ENCODE measurements around the gene PEX11G. TPM values are rescaled to one million over a fixed set of nuclear protein-coding genes. Genes with fewer than 3 reads are reported as not detected.

The PEX11G gene
- total RNA-seq, 1 experiment from 2014 or later: 2.9 TPM

DNA sequence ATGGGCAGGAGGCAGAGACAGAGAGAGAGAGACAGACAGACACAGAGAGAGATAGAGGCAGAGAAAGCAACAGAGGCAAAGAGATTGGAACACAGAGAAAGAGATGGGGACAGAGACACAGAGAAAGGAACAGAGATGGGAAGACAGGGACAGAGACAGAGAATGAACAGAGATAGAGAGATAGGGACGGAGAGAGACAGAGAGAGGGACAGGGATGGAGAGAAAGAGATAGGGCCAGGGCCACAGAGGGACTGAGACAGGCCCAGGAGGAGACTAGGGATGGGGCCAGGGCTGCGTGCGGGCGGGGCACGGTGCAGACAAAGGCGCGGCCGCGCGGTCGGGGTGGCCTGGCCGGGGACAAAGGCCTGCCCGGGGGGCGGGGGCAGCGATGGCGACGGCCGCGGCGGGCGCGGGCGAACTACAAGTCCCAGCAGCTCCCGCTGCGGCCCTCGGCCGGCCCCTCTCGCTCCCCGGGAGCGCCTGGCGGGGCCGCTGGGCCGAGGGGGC, 26.9 kb upstream of the PEX11G start, which contains the start of gene ZNF358:
Gene ZNF358, plus strand, starts transcription at position 459 of the 507 bp plus-strand sequence. CDS start 3,140 bp downstream, outside the sequence.
- Histone ChIP-seq H3K9me3 (ENCODE audit: control insufficient read depth, insufficient read depth, low read depth, low read length) (no peaks in the 10 kb centered on the region), H3K27me3 (ENCODE audit: control insufficient read depth, insufficient read depth, low read length) (no peaks in the 10 kb centered on the region), H3K36me3 (ENCODE audit: control insufficient read depth, insufficient read depth, low read length) (no peaks in the 10 kb centered on the region), H3K4me3 (ENCODE audit: low read depth in 2 of 2, low read length in 2 of 2) (peak within 1 kb of the TSS; percentile 44 to 57), H3K4me1 (ENCODE audit: control insufficient read depth, insufficient read depth, low read length) (peaks cover 5% of the 10 kb centered on the region), H3K27ac (ENCODE audit: low read length) (peak within 1 kb of the TSS; percentile 84)
- no peak for TF ChIP-seq TCF7L2 (IDR thresholded peaks at IDR 0.05; ENCODE audit: low read depth, low read length)
- ChIA-PET CTCF (no interaction called here), POLR2A (no interaction called here)
- DNase-seq (ENCODE audit: low read depth, low spot score): no peak
- BruUV-seq (replicated peaks): no TSS peak
- peak; percentile 96 for ATAC-seq
- intact Hi-C loops (cut with micrococcal nuclease; ENCODE audit: unreplicated experiment): no loop called here
- in situ Hi-C loops (cut with HindIII; ENCODE audit: low pct_unique_long_range_greater_than_20kb, low sequenced_read_pairs): no loop called here

DNA sequence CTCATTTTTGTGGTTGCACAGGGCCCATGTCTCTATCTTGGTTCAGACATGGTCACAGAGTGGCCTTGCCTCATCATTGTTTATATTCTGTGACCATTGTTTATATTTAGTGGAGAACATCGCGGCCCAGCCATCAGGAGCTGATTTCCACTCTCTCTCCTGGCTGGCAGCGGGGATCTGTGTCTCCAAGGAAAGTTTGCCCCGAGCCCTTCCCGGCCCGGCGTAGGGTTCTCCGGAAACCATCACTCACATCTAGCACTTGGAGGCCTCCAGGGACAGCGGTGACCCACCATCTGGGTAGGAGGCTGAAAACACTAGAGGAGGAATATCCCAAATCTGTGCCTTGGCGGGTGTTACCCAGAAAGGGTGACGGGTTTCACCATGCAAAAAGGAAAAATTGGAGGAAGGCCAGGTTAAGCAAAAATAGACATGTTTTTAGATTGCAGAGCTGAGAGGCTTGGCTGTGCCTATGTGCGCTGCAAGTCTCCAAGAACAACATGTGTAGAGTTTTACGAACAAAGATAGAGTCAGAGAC, 26.3 kb upstream of the PEX11G start:
- ChIA-PET POLR2A (no interaction called here), CTCF (no interaction called here)
- H3K27ac ChIP-seq (ENCODE audit: low read length): peak overlapping the region; percentile 84
- DNase-seq (ENCODE audit: low read depth, low spot score): no peak
- BruUV-seq (replicated peaks): no TSS peak
- TF ChIP-seq TCF7L2 (IDR thresholded peaks at IDR 0.05; ENCODE audit: low read depth, low read length) (no peak), SIN3A (IDR thresholded peaks at IDR 0.05; ENCODE audit: borderline replicate concordance, insufficient read depth, low read depth, low read length) (no peak), POLR2AphosphoS5 (IDR thresholded peaks at IDR 0.05; ENCODE audit: low read depth, low read length) (no peak)
- TF ChIP-seq, protein P1, sequence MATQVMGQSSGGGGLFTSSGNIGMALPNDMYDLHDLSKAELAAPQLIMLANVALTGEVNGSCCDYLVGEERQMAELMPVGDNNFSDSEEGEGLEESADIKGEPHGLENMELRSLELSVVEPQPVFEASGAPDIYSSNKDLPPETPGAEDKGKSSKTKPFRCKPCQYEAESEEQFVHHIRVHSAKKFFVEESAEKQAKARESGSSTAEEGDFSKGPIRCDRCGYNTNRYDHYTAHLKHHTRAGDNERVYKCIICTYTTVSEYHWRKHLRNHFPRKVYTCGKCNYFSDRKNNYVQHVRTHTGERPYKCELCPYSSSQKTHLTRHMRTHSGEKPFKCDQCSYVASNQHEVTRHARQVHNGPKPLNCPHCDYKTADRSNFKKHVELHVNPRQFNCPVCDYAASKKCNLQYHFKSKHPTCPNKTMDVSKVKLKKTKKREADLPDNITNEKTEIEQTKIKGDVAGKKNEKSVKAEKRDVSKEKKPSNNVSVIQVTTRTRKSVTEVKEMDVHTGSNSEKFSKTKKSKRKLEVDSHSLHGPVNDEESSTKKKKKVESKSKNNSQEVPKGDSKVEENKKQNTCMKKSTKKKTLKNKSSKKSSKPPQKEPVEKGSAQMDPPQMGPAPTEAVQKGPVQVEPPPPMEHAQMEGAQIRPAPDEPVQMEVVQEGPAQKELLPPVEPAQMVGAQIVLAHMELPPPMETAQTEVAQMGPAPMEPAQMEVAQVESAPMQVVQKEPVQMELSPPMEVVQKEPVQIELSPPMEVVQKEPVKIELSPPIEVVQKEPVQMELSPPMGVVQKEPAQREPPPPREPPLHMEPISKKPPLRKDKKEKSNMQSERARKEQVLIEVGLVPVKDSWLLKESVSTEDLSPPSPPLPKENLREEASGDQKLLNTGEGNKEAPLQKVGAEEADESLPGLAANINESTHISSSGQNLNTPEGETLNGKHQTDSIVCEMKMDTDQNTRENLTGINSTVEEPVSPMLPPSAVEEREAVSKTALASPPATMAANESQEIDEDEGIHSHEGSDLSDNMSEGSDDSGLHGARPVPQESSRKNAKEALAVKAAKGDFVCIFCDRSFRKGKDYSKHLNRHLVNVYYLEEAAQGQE (IDR thresholded peaks at IDR 0.05; ENCODE audit: insufficient read depth in 1 of 2, low read depth in 2 of 2, low read length in 1 of 2): no peak
- TF ChIP-seq, protein P2, sequence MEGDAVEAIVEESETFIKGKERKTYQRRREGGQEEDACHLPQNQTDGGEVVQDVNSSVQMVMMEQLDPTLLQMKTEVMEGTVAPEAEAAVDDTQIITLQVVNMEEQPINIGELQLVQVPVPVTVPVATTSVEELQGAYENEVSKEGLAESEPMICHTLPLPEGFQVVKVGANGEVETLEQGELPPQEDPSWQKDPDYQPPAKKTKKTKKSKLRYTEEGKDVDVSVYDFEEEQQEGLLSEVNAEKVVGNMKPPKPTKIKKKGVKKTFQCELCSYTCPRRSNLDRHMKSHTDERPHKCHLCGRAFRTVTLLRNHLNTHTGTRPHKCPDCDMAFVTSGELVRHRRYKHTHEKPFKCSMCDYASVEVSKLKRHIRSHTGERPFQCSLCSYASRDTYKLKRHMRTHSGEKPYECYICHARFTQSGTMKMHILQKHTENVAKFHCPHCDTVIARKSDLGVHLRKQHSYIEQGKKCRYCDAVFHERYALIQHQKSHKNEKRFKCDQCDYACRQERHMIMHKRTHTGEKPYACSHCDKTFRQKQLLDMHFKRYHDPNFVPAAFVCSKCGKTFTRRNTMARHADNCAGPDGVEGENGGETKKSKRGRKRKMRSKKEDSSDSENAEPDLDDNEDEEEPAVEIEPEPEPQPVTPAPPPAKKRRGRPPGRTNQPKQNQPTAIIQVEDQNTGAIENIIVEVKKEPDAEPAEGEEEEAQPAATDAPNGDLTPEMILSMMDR (IDR thresholded peaks at IDR 0.05): no peak
- no peak for ATAC-seq
- peak overlapping the region; percentile 37 to 57 for H3K4me3 ChIP-seq (ENCODE audit: low read depth in 2 of 2, low read length in 2 of 2)
- intact Hi-C loops (cut with micrococcal nuclease; ENCODE audit: unreplicated experiment): no loop called here
- no peaks in the 10 kb centered on the region for H3K9me3 ChIP-seq (ENCODE audit: control insufficient read depth, insufficient read depth, low read depth, low read length)
- in situ Hi-C loops (cut with HindIII; ENCODE audit: low pct_unique_long_range_greater_than_20kb, low sequenced_read_pairs): no loop called here
- H3K4me1 ChIP-seq (ENCODE audit: control insufficient read depth, insufficient read depth, low read length): peaks cover 5% of the 10 kb centered on the region
- no peaks in the 10 kb centered on the region for H3K27me3 ChIP-seq (ENCODE audit: control insufficient read depth, insufficient read depth, low read length)
- no peaks in the 10 kb centered on the region for H3K36me3 ChIP-seq (ENCODE audit: control insufficient read depth, insufficient read depth, low read length)

DNA sequence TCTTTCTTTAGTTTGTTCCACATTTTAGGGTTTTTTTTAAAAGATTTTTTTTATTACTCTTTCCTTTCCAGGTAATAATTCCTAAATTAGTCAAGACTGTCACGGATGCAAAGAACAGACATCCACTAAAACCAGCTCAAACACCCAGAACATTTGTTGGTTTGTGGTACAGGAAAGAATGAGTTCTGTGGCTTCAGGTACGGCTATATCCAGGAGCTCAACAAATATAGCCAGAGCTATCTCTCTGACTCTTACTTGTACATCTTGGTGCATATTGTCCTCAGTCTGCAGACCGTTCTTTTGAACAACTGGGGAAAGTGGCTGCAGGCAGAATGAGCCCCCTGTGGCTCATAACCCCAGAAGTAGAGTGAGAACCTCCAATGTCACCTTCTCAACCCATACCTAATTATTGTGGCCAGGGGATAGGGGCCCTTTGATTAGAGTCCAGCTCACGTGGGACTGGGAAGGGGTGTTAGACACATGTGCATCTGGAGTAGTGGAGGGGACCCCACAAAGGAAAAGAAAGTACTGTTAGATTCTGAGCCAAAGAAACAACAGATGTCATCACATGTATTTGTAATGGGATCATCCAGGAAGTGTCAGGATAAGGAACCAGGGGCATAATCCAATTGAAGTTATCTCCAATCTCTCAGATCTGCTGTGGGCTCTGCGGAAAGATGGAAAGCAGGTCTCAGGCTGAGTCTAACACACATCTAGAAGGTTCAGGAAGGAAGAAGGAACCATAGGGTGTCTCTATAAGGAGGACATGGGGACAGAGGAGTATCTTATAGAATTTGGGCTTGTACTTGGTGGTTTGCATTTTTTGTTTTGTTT, 25.2 kb upstream of the PEX11G start:
- no peaks in the 10 kb centered on the region for H3K36me3 ChIP-seq (ENCODE audit: control insufficient read depth, insufficient read depth, low read length)
- BruUV-seq (replicated peaks): no TSS peak
- intact Hi-C loops (cut with micrococcal nuclease; ENCODE audit: unreplicated experiment): no loop called here

More for the DNA sequence above, 25.2 kb upstream of the PEX11G start:
- no peak for TF ChIP-seq POLR2AphosphoS5 (IDR thresholded peaks at IDR 0.05; ENCODE audit: low read depth, low read length)
- no peak for TF ChIP-seq SIN3A (IDR thresholded peaks at IDR 0.05; ENCODE audit: borderline replicate concordance, insufficient read depth, low read depth, low read length)
- TF ChIP-seq, protein P2 (IDR thresholded peaks at IDR 0.05): no peak
- TF ChIP-seq TCF7L2 (IDR thresholded peaks at IDR 0.05; ENCODE audit: low read depth, low read length): no peak
- TF ChIP-seq, protein P1 (IDR thresholded peaks at IDR 0.05; ENCODE audit: insufficient read depth in 1 of 2, low read depth in 2 of 2, low read length in 1 of 2): no peak
- Histone ChIP-seq H3K27ac (ENCODE audit: low read length) (no peak overlapping the region), H3K4me1 (ENCODE audit: control insufficient read depth, insufficient read depth, low read length) (peaks cover 5% of the 10 kb centered on the region), H3K9me3 (ENCODE audit: control insufficient read depth, insufficient read depth, low read depth, low read length) (no peaks in the 10 kb centered on the region), H3K4me3 (ENCODE audit: low read depth in 2 of 2, low read length in 2 of 2) (no peak overlapping the region), H3K27me3 (ENCODE audit: control insufficient read depth, insufficient read depth, low read length) (no peaks in the 10 kb centered on the region)
- DNase-seq (ENCODE audit: low read depth, low spot score): no peak
- ATAC-seq: no peak
- POLR2A ChIA-PET: no interaction called here
- CTCF ChIA-PET: no interaction called here
- in situ Hi-C loops (cut with HindIII; ENCODE audit: low pct_unique_long_range_greater_than_20kb, low sequenced_read_pairs): no loop called here
